NCI-H2227 (cell line): Measurements from ENCODE around the gene MPST.

Experiments used
- DNase-seq: peaks from one replicate; lab custom pipeline; 2025; ENCODE audit not compliant: unreplicated experiment; lab: John Stamatoyannopoulos, UW

Gene MPST

DNA sequence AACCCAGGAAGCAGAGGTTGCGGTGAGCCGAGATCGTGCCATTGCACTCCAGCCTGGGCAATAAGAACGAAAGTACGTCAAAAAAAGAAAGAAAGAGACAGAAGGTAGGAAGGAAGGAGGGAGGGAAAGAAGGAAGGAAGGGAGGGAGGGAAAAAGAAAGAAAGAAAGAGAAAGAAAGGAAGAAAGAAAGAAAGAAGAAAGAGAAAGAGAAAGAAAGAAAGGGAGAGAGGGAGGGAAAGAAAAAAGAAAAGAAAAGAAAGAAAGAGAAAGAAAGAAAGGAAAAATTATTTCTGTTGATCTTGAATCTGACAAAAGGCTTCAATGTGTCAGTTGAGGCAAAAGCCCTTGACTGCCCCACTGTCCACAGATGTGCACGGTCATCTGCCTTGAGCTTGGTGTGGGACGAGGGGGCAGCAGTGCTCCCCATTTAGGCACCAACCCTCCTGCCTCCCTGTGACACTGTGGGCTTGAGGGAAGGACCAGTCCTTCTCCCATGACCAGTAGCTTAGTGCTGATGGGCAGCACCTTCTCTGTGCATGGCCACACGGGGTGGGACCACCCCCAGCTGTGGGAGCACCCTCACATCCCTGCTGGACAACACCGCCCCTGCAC, 56.4 kb downstream of the MPST start:
- DNase-seq = no peak

DNA sequence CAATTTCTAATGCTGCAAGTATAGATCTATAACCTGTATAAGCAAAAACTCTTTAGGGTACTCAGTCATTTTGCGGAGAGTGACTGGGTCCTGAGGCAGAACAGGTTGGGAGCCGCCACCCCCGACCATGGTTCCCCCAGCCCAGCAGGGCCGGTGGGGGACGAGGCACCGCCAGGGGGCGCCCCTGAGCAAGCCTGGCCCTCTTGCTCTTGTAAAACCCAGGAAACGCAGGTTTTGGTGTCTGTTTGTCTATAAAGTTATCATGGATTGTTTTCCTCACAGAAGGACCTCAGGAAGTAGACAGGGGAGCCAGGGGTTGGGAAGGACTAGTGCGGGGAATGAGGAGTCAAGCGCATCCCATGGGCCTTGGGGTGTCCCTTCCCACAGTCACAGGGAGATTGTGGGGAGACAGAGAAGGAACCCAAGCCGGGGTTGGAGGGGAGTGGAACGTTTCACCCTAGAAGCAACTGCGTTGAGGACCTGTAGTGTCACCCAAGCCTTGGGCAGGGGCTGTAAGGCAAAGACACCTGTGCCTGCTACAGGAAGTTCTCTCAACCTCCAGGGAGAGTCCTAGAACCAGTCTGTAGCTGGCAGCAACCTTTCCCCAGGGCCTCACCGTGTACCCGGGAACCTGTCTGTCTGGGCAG, 58.4 kb downstream of the MPST start:
- DNase-seq = peak; percentile 42

GRCh38 chr22:37079158-37079557, 59.6 kb downstream of the MPST start:
- DNase-seq = no peak
